ENCODE results near the gene OR5AU1. TPM values are rescaled to one million over a fixed set of nuclear protein-coding genes. Genes with fewer than 3 reads are reported as not detected.
A peak's percentile ranks its signal among the peaks of the same experiment; 100 is the strongest.

Gene OR5AU1
- total and polyA plus RNA-seq, 5 experiments from 2014 or later: not detected

DNA sequence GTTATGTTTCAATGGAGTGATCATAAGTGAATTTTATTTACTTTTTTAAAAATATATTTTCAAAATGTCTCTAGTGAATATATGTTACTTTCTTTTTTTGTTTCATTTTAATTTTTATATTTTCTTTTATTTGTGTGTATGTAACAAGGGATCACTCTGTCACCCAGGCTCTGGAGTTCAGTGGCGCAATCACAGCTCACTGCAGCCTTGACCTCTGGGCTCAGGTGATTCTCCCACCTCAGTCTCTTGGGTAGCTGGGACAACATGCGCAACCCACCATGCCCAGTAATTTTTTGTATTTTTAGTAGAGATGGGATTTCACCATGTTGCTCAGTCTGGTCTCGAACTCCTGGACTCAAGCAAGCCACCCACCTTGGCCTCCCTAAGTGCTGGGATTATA is 36.9 kb downstream of the OR5AU1 start:
- POLR2A ChIA-PET: no interaction called here
- Mint-ChIP-seq H3K4me3 (no peak overlapping the region), H3K27me3 (peaks cover 5 to 21% (median 11%) of the 10 kb centered on the region in 5 donors), H3K9me3 (peaks cover 0 to 4% (median 0%) of the 10 kb centered on the region in 9 donors), H3K36me3 (no peaks in the 10 kb centered on the region), H3K27ac (no peak overlapping the region), H3K4me1 (no peaks in the 10 kb centered on the region)
- DNase-seq: no peak
- ATAC-seq: no peak

DNA sequence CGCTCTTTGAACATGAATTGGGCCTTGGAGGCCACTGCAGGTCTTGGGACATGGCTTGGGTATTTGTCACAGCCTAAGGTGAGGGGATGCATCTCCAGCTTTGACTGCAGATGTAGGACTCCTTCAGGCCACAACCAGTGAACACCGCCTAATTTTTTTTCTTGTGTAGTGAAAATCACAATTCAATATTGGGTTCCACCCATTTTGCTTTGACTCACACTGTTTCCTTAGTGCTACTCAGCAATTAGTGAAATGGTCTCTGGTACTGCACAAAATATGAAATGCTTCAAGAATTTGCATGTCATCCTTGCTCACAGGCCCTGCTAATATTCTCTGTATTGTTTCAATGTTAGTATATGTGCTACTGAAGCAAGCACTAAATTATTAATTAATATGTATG is 42.5 kb downstream of the OR5AU1 start:
- Mint-ChIP-seq H3K27ac (peak overlapping the region in 1 of 10 donors; percentile 7), H3K4me3 (no peak overlapping the region)

DNA sequence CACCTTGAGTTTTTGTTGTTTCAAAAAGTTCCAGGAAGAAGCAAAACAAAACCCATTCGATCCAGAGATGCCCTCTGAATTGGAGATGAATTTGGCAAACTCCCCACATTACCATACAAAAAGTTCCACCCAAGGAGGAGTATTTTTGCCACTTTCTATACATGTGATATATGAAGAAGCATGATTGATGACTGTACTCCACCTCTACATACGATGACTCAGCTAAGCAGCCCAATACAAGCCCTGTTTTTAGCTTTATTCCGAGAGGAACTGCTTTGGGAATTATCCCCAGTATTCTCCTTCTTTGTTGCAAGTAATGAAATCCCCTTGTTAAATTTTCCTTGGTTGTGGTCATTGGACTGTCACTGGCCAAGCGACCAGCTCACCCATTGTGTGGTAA is 43.6 kb downstream of the OR5AU1 start:
- Mint-ChIP-seq H3K27me3 (peaks cover 0 to 2% (median 0%) of the 10 kb centered on the region in 5 donors), H3K27ac (no peak overlapping the region), H3K36me3 (no peaks in the 10 kb centered on the region), H3K4me1 (no peaks in the 10 kb centered on the region), H3K9me3 (no peaks in the 10 kb centered on the region), H3K4me3 (no peak overlapping the region)
- DNase-seq (no peak), ATAC-seq (no peak)
- POLR2A ChIA-PET: no interaction called here

More for the DNA sequence above, 42.5 kb downstream of the OR5AU1 start:
- DNase-seq (no peak), ATAC-seq (no peak)
- H3K4me1 Mint-ChIP-seq: no peaks in the 10 kb centered on the region
- no peaks in the 10 kb centered on the region for H3K36me3 Mint-ChIP-seq
- POLR2A ChIA-PET: no interaction called here
- H3K27me3 Mint-ChIP-seq: peaks cover 0 to 6% (median 0%) of the 10 kb centered on the region in 5 donors
- H3K9me3 Mint-ChIP-seq: no peaks in the 10 kb centered on the region

DNA sequence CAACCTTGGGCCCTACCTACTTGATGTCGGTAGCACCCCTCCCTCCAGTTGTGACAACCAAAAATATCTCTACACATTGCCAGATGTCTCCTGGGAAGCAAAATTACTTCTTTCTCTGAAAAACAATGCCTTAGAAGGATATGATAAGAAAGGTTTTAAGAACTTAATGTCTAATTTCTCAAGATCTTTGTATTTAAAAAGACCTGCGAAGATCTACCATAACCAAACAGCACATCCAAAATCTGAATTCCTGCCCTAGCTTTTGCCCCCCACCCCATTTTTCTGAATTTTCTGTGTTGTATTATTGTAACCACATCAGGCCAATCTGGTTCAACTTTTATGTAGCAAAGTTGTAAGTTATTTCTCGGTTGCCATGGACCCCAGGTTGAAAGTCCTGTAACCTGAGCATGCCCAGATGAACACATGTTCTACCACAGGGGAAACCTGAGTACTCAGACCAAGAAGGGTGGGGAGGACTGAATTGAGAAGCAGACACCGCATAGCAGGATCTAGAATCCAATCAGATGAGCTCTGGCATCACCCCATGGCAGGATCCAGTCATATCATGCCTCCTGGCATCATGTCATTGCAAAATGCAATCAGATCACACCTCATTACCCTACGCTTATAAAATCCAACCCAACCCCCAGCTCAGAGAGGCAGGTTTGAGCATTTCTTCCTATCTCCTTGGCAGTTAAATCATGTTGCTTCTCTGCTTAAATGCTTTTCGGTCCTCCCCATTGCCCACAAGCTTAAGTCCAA is 46.3 kb downstream of the OR5AU1 start:
- DNase-seq: no peak
- H3K9me3 Mint-ChIP-seq: no peaks in the 10 kb centered on the region
- peaks cover 6 to 11% (median 9%) of the 10 kb centered on the region in 4 donors for H3K4me1 Mint-ChIP-seq
- ATAC-seq: no peak
- no peak overlapping the region for H3K4me3 Mint-ChIP-seq
- no peaks in the 10 kb centered on the region for H3K36me3 Mint-ChIP-seq
- no peaks in the 10 kb centered on the region for H3K27me3 Mint-ChIP-seq
- POLR2A ChIA-PET: interaction anchor here (1.1 kb wide), 1 partner anchor 95 kb away, joined by 3 read pairs; no protein-coding TSS in a partner anchor
- H3K27ac Mint-ChIP-seq: peak overlapping the region in 1 of 10 donors; percentile 15

DNA sequence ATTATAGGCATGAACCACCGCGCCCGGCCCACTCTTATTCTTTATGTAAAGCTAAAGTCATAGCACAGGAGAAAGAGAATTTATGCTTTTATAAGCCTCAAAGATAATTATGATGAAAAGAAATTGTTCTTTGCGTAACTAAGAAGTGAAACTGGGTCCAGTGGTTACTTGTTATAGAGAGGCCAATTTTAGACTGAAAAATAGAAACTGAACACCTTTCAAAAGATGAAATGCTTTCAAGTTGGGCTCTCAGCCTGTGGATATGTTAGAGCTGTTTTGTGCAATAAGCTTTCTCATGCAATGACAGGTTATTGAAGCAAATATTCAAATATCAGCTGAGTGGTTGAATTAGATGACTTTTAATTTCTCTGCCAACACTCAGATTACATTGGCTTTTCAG is 47.1 kb downstream of the OR5AU1 start:
- no peaks in the 10 kb centered on the region for H3K36me3 Mint-ChIP-seq
- ATAC-seq (no peak), DNase-seq (no peak)
- H3K27ac Mint-ChIP-seq: peak overlapping the region in 1 of 10 donors; percentile 46
- no peak overlapping the region for H3K4me3 Mint-ChIP-seq
- H3K9me3 Mint-ChIP-seq: no peaks in the 10 kb centered on the region
- POLR2A ChIA-PET: interaction anchor here (1.1 kb wide), 1 partner anchor 94 kb away, joined by 3 read pairs; no protein-coding TSS in a partner anchor
- peaks cover 7 to 13% (median 11%) of the 10 kb centered on the region in 4 donors for H3K4me1 Mint-ChIP-seq
- H3K27me3 Mint-ChIP-seq: no peaks in the 10 kb centered on the region

DNA sequence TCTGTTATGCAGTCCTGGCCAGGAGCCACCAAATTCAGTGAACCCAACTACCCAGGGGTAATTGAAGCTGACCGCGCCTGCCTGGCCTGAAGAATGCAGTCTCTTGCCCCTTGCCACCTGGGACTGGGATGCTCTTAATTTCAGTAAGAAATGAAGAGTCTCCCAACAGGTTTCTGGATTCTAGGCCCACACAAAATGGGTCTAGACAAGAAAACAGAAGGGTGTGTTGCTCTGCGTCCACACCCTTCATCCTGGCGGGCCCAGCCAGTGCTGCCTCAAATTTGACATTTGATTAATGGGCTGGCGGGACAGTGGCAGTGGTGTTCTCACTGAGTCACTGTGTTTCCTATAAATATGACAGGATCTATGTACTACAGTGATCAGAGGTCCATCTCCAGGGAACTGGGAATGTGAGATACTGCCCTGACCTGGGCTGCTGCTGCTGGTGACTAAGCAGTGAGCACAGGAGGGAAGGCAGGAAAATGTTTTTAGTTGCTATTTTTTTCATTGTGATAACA is 48.5 kb downstream of the OR5AU1 start:
- Mint-ChIP-seq H3K27ac (peak overlapping the region in 2 of 10 donors; percentile 16 to 49), H3K4me3 (no peak overlapping the region), H3K27me3 (no peaks in the 10 kb centered on the region), H3K9me3 (no peaks in the 10 kb centered on the region), H3K36me3 (no peaks in the 10 kb centered on the region), H3K4me1 (peaks cover 10 to 24% (median 17%) of the 10 kb centered on the region in 4 donors)
- no peak for DNase-seq
- POLR2A ChIA-PET: no interaction called here
- no peak for ATAC-seq

DNA sequence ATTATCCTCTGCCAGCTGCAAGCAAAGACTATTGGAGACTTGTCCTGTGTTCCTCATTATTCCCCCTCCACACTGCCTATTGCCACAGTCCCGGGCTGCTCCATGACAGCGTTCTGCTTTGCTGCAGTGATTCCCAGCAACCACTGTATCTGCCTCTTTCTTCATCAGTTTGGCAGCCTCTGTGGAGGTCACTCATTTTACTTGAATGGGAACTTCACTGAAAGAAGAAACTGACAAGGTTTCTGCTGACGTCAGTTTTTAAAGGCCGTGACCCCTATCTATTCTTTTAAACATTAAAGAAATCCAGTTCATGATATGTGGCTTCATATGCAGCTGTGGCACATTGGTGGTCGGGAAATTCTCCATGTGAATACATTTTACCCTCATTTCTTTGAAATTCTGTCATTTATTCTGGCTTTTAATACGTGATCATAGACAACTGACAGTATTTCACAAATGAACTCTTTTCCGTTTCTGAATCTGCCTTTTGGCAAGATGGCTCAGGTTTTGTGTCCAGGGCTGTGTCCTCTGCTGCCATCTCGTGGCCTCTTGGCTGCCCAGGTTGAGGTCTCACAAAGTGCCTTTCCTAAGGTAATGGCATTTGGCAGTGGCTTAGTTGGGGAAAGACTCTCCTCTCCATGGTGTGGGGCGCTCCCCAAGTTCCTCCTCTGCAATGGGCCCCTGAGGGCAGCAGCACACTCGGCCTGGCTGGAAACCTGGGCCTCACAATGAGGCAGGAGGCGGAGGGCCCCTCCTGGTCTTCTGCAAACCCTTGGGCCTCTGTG is 49.2 kb downstream of the OR5AU1 start:
- no peak for ATAC-seq
- no peaks in the 10 kb centered on the region for H3K27me3 Mint-ChIP-seq
- POLR2A ChIA-PET: no interaction called here
- H3K36me3 Mint-ChIP-seq: no peaks in the 10 kb centered on the region
- DNase-seq: peak; percentile 64 to 83 (median 74)
- H3K4me1 Mint-ChIP-seq: peaks cover 10 to 25% (median 19%) of the 10 kb centered on the region in 4 donors
- peak overlapping the region in 8 of 10 donors; percentile 16 to 80 (median 44) for H3K27ac Mint-ChIP-seq
- H3K9me3 Mint-ChIP-seq: no peaks in the 10 kb centered on the region
- peak overlapping the region in 8 of 10 donors; percentile 12 to 71 (median 36) for H3K4me3 Mint-ChIP-seq

DNA sequence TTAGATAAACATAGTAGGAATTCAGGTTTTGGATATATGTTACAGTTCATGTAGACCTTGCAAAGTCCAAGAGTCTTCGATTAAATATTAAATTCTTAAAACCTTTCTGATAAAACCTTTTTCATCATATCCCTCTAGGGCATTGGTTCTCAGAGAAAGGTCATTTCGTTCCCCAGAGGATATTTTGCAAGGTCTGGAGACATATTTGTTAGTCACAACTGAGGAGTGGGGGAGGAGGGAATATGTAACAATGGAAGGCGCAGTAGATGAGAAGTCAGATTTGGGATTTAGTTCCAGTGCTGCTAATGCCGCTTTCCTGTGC is 49.7 kb downstream of the OR5AU1 start:
- Mint-ChIP-seq H3K4me3 (peak overlapping the region in 1 of 10 donors; percentile 15), H3K27me3 (no peaks in the 10 kb centered on the region), H3K36me3 (no peaks in the 10 kb centered on the region), H3K27ac (peak overlapping the region in 1 of 10 donors; percentile 21), H3K4me1 (peaks cover 10 to 25% (median 19%) of the 10 kb centered on the region in 4 donors), H3K9me3 (no peaks in the 10 kb centered on the region)
- POLR2A ChIA-PET: interaction anchor here (1.6 to 3.7 kb wide), 3 partner anchors 12 to 91 kb away, joined by 8 to 66 read pairs (median 15); partner anchors contain the start of gene ARHGEF40
- no peak for DNase-seq
- no peak for ATAC-seq

DNA sequence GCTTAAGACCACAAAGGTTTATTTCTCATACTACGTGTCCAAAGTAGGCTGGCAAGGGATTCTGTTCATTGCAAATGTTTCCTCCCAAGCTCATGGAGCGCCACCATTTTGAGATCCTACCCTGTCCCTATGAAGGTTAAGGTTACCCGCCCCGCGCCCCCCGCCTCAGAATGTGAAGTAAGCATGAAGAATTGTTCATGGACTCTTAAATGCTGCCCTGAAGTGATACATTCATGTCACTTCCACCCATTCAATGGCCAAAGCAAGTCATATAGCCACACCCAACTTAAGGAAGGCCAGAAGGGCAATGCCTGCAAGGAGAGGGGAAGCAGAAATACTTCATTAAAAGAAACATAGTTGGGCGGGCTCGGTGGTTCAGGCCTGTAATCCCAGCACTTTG is 50.8 kb downstream of the OR5AU1 start:
- no peak for DNase-seq
- Mint-ChIP-seq H3K36me3 (no peaks in the 10 kb centered on the region), H3K4me3 (peak overlapping the region in 3 of 10 donors; percentile 65 to 88 (median 87)), H3K27ac (peak overlapping the region in 6 of 10 donors; percentile 55 to 98 (median 92)), H3K9me3 (no peaks in the 10 kb centered on the region), H3K27me3 (peaks cover 0 to 2% (median 0%) of the 10 kb centered on the region in 5 donors), H3K4me1 (peaks cover 10 to 25% (median 19%) of the 10 kb centered on the region in 4 donors)
- POLR2A ChIA-PET: interaction anchor here (0.6 to 3.7 kb wide), 9 partner anchors 11 to 90 kb away, joined by 3 to 66 read pairs (median 12); partner anchors contain the start of genes ARHGEF40 and NDRG2
- no peak for ATAC-seq

Other genes with a start within 250 kb of the OR5AU1 start
- gene RNASE2, start 200.6 kb downstream of the OR5AU1 start, total RNA-seq: not detected
- not detected for gene RNASE2, start 200.6 kb downstream of the OR5AU1 start, polyA plus RNA-seq
- gene METTL17, start 166.1 kb downstream of the OR5AU1 start, total RNA-seq: 100 to 1,000 TPM; 120 to 127 TPM
- gene METTL17, start 166.1 kb downstream of the OR5AU1 start, polyA plus RNA-seq: 10 to 100 TPM; 29.8 to 50.8 (median 38.2) TPM
- gene SLC39A2, start 156.8 kb downstream of the OR5AU1 start, total RNA-seq: under 1 TPM; 0.80 to 0.91 TPM
- gene SLC39A2, start 156.8 kb downstream of the OR5AU1 start, polyA plus RNA-seq: not detected
- 10 to 100 TPM; 30.8 to 35.4 TPM for gene NDRG2, start 131.0 kb downstream of the OR5AU1 start, total RNA-seq
- gene NDRG2, start 131.0 kb downstream of the OR5AU1 start, polyA plus RNA-seq: 10 to 100 TPM; 24.6 to 32.7 (median 28.3) TPM
- gene TPPP2, start 125.8 kb downstream of the OR5AU1 start, total RNA-seq: not detected
- gene TPPP2, start 125.8 kb downstream of the OR5AU1 start, polyA plus RNA-seq: not detected
- gene RNASE13, start 121.3 kb downstream of the OR5AU1 start, total RNA-seq: not detected
- gene RNASE13, start 121.3 kb downstream of the OR5AU1 start, polyA plus RNA-seq: not detected
- gene RNASE7, start 113.7 kb downstream of the OR5AU1 start, total RNA-seq: not detected
- gene RNASE7, start 113.7 kb downstream of the OR5AU1 start, polyA plus RNA-seq: not detected
- not detected for gene RNASE8, start 98.2 kb downstream of the OR5AU1 start, total RNA-seq
- not detected for gene RNASE8, start 98.2 kb downstream of the OR5AU1 start, polyA plus RNA-seq
- gene ARHGEF40, start 85.8 kb downstream of the OR5AU1 start, total RNA-seq: under 1 TPM; 0.08 to 0.36 TPM
- gene ARHGEF40, start 85.8 kb downstream of the OR5AU1 start, polyA plus RNA-seq: under 1 TPM; 0.03 to 0.45 (median 0.06) TPM
- 1 to 10 TPM; 6.9 to 7.7 TPM for gene ZNF219, start 57.4 kb downstream of the OR5AU1 start, total RNA-seq
- gene ZNF219, start 57.4 kb downstream of the OR5AU1 start, polyA plus RNA-seq: 1 to 10 TPM; 1.7 to 3.6 (median 1.8) TPM
- gene TMEM253, start 55.0 kb downstream of the OR5AU1 start, total RNA-seq: not detected
- not detected for gene TMEM253, start 55.0 kb downstream of the OR5AU1 start, polyA plus RNA-seq
- gene HNRNPC, start 113.4 kb upstream of the OR5AU1 start, total RNA-seq: 100 to 1,000 TPM; 569 to 584 TPM
- 100 to 1,000 TPM; 795 to 893 (median 875) TPM for gene HNRNPC, start 113.4 kb upstream of the OR5AU1 start, polyA plus RNA-seq
- not detected for gene RPGRIP1, start 124.0 kb upstream of the OR5AU1 start, total RNA-seq
- under 1 TPM in 1 of 3 donors, not detected in 2; 0.09 TPM for gene RPGRIP1, start 124.0 kb upstream of the OR5AU1 start, polyA plus RNA-seq
- gene SUPT16H, start 228.0 kb upstream of the OR5AU1 start, total RNA-seq: 10 to 100 TPM; 89.4 to 98.1 TPM
- gene SUPT16H, start 228.0 kb upstream of the OR5AU1 start, polyA plus RNA-seq: 10 to 100 TPM; 66.8 to 72.3 (median 70.2) TPM